ENCODE data around the gene MYBL2.

DNA sequence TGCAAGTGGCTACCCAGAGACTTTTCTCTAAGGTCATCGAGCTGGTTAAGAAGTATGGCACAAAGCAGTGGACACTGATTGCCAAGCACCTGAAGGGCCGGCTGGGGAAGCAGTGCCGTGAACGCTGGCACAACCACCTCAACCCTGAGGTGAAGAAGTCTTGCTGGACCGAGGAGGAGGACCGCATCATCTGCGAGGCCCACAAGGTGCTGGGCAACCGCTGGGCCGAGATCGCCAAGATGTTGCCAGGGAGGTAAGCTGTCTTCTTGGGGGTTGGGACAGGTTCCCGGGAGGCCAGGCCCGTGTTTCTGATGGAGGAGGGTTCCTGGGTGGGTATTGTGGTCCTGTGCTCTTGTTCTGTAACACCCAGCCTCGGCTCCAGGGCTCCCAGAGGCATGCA is 19.9 kb downstream of the MYBL2 start:
- no peak for TF ChIP-seq CTCF (IDR thresholded peaks at IDR 0.05)
- no peak for TF ChIP-seq ZFX (IDR thresholded peaks at IDR 0.05; ENCODE audit: borderline replicate concordance)

Data from 22Rv1 (cell line).